Osteoblast (primary cell): ENCODE measurements around the gene FUOM. TPM values are rescaled to one million over a fixed set of nuclear protein-coding genes. Genes with fewer than 3 reads are reported as not detected.

Experiments
- DNase-seq: peaks from one replicate; pipeline ENCODE4 v3.0.0; 2011; ENCODE audit warnings: low spot score, mixed read lengths; ENCODE audit not compliant: insufficient read length; ENCODE audit errors: missing footprints
- H2AFZ ChIP-seq: 2 replicates; pipeline ENCODE4 v1.6.0; 2011; ENCODE audit warnings: mild to moderate bottlenecking, low read length
- H3K27ac ChIP-seq: 2 replicates; pipeline ENCODE4 v1.5.1; 2011; ENCODE audit warnings: mild to moderate bottlenecking, low read depth, low read length, moderate library complexity
- H3K27me3 ChIP-seq: 2 replicates; pipeline ENCODE4 v1.6.0; 2012; ENCODE audit warnings: mild to moderate bottlenecking, control low read depth, inconsistent platforms, low read length, moderate library complexity; ENCODE audit not compliant: insufficient read depth
- H3K36me3 ChIP-seq: 2 replicates; pipeline ENCODE4 v1.5.1; 2011; ENCODE audit warnings: mild to moderate bottlenecking, low read length, control low read depth, moderate library complexity; ENCODE audit not compliant: insufficient read depth
- H3K4me1 ChIP-seq: 2 replicates; pipeline ENCODE4 v1.5.1; 2011; ENCODE audit warnings: mild to moderate bottlenecking, low read length, control low read depth, moderate library complexity; ENCODE audit not compliant: insufficient read depth
- H3K4me2 ChIP-seq: 2 replicates; pipeline ENCODE4 v1.6.0; 2011; ENCODE audit warnings: mild to moderate bottlenecking, low read length; ENCODE audit not compliant: insufficient read depth
- H3K4me3 ChIP-seq: fragments of 200-600 bp; sonication (generic); 3 replicates; pipeline ENCODE4 v1.5.1; 2012; ENCODE audit warnings: mild to moderate bottlenecking, low read length, inconsistent platforms; ENCODE audit not compliant: insufficient read depth
- H3K79me2 ChIP-seq: 2 replicates; pipeline ENCODE4 v1.6.0; 2012; ENCODE audit warnings: mild to moderate bottlenecking, low read length, control low read depth, inconsistent platforms; ENCODE audit not compliant: insufficient read depth
- H3K9me3 ChIP-seq: 2 replicates; pipeline ENCODE4 v1.5.1; 2011; ENCODE audit warnings: low read depth, low read length, control low read depth
- H4K20me1 ChIP-seq: 2 replicates; pipeline ENCODE4 v1.6.0; 2012; ENCODE audit warnings: mild to moderate bottlenecking, low read length, control low read depth; ENCODE audit not compliant: insufficient read depth
- total RNA-seq: library from RNA; depleted of rRNA; stranded (reverse); fragments of >200 nt; gene quantifications from 2 replicates; pipeline ENCODE4 v1.2.3, GENCODE V29; 2012
- TF ChIP-seq, protein P1 (sequence below): IDR thresholded peaks from 2 replicates; pipeline ENCODE4 v1.5.1; 2011; ENCODE audit warnings: mild to moderate bottlenecking, low read depth, low read length, moderate library complexity; ENCODE audit errors: extremely low read depth

FUOM gene
- total RNA-seq, 1 donor, result 5.1 TPM

DNA sequence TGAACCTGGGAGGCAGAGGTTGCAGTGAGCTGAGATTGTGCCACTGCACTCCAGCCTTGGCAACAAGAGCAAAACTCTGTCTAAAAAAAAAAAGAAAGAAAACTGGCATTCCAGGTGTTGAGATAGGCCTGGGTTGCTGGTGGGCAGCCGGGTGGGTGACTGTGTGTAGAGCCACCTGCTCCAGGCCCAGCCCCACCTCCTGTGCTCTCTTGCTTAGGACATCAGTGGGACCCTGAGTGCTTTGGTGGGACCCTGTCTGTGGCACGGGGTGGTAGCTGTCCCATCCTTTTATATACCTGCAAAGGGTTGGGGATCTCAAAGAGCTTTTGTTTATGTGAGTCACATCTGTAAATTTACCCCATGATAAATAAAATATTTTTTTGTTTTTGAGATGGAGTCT is 27.4 kb upstream of the FUOM start:
- TF ChIP-seq, protein P1, sequence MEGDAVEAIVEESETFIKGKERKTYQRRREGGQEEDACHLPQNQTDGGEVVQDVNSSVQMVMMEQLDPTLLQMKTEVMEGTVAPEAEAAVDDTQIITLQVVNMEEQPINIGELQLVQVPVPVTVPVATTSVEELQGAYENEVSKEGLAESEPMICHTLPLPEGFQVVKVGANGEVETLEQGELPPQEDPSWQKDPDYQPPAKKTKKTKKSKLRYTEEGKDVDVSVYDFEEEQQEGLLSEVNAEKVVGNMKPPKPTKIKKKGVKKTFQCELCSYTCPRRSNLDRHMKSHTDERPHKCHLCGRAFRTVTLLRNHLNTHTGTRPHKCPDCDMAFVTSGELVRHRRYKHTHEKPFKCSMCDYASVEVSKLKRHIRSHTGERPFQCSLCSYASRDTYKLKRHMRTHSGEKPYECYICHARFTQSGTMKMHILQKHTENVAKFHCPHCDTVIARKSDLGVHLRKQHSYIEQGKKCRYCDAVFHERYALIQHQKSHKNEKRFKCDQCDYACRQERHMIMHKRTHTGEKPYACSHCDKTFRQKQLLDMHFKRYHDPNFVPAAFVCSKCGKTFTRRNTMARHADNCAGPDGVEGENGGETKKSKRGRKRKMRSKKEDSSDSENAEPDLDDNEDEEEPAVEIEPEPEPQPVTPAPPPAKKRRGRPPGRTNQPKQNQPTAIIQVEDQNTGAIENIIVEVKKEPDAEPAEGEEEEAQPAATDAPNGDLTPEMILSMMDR, result no peak
- H3K9me3 ChIP-seq, result no peaks in the 10 kb centered on the region
- DNase-seq, result no peak

DNA sequence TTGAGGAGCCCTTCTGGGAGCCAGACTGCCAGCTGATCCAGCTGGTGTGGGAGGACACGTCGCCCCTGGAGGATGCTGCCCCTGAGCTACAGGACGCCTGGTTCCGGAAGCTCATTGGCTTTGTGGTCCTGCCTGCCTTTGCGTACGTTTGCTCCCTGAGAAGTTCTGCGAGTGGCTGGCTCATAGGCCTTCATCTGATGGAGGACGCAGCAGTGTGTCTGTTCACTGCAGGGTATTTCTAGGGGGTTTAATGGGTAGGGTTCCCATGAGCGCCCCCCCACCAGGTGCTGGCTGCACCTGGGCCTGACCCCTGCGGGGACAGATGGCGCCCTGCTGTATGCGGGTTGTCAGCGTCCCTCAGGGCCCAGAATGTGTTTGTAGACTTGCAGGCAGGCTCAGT is 26.3 kb upstream of the FUOM start:
- H4K20me1 ChIP-seq, result no peaks in the 10 kb centered on the region
- DNase-seq, result no peak
- H3K4me2 ChIP-seq, result no peak overlapping the region
- no peak overlapping the region for H3K4me3 ChIP-seq
- no peak overlapping the region for H2AFZ ChIP-seq
- H3K36me3 ChIP-seq, result no peaks in the 10 kb centered on the region
- H3K9me3 ChIP-seq, result no peaks in the 10 kb centered on the region
- H3K4me1 ChIP-seq, result no peaks in the 10 kb centered on the region
- H3K27ac ChIP-seq, result no peak overlapping the region
- TF ChIP-seq, protein P1, result no peak
- no peaks in the 10 kb centered on the region for H3K27me3 ChIP-seq
- no peaks in the 10 kb centered on the region for H3K79me2 ChIP-seq

More for the DNA sequence above, 27.4 kb upstream of the FUOM start:
- no peaks in the 10 kb centered on the region for H3K36me3 ChIP-seq
- H3K27me3 ChIP-seq, result no peaks in the 10 kb centered on the region
- no peaks in the 10 kb centered on the region for H3K4me1 ChIP-seq
- H3K27ac ChIP-seq, result no peak overlapping the region
- no peak overlapping the region for H2AFZ ChIP-seq
- H3K79me2 ChIP-seq, result no peaks in the 10 kb centered on the region
- H3K4me2 ChIP-seq, result no peak overlapping the region
- no peaks in the 10 kb centered on the region for H4K20me1 ChIP-seq
- no peak overlapping the region for H3K4me3 ChIP-seq

DNA sequence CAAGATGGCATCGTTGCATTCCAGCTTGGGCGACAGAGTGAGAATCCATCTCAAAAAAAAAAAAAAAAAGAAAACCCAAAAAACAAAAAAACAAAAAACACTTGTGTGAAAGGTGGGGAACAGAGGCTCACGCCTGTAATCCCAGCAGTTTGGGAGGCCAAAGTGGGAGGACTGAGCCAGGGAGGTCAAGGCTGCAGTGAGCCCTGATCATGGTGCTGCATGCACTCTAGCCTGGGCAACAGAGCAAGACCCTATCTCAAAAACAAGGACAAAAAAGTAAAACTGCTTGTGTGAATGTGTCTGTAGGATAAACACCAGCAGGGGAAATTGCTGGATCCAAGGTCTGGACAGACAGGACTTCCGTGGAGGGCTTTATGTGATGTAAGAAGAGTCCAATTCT is 25.7 kb upstream of the FUOM start:
- Histone ChIP-seq H3K36me3 (no peaks in the 10 kb centered on the region), H3K27me3 (no peaks in the 10 kb centered on the region), H2AFZ (no peak overlapping the region), H4K20me1 (no peaks in the 10 kb centered on the region), H3K4me1 (no peaks in the 10 kb centered on the region), H3K9me3 (no peaks in the 10 kb centered on the region), H3K4me2 (no peak overlapping the region), H3K27ac (no peak overlapping the region), H3K4me3 (no peak overlapping the region), H3K79me2 (no peaks in the 10 kb centered on the region)
- no peak for DNase-seq
- TF ChIP-seq, protein P1, result no peak

GRCh38 chr10:133381036-133381435 is 23.2 kb upstream of the FUOM start:
- no peak overlapping the region for H3K4me3 ChIP-seq
- no peak overlapping the region for H3K4me2 ChIP-seq
- H3K36me3 ChIP-seq, result no peaks in the 10 kb centered on the region
- TF ChIP-seq, protein P1, result no peak
- no peaks in the 10 kb centered on the region for H3K27me3 ChIP-seq
- H3K4me1 ChIP-seq, result no peaks in the 10 kb centered on the region
- no peak for DNase-seq
- H3K27ac ChIP-seq, result no peak overlapping the region
- no peaks in the 10 kb centered on the region for H3K79me2 ChIP-seq
- H4K20me1 ChIP-seq, result no peaks in the 10 kb centered on the region
- H3K9me3 ChIP-seq, result no peaks in the 10 kb centered on the region
- no peak overlapping the region for H2AFZ ChIP-seq
